GM21576 (cell line): Measurements from ENCODE around the gene ERBB4.
"Not testable (repeated sequence)": the region's sequence is repeated elsewhere in the genome, so short reads cannot be mapped to it uniquely, and the experiment has no call there.

Experiments
- ATAC-seq: cut with Tn5 transposase; IDR thresholded peaks from one replicate; pipeline ENCODE4 v1.9.1; 2021; ENCODE audit warnings: mild to moderate bottlenecking, moderate library complexity; ENCODE audit not compliant: unreplicated experiment

The ERBB4 gene

DNA sequence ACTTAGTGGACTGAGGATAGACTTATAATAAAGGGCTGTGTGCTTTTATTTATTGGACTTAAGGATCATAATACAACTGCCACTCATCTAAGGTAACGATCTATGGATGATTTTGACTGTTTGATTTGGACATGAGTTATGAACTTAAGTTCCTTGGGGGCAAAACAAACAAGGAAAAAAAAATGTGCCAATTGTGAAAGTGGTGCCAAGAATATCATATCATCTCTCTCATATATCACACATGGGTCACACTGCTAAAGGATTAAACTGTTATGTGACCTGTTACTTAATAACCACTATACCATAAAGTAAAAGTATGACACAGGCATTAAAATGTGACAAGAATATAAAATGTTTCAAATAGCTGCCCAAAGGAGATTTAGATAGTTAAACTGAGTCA, 886.3 kb downstream of the ERBB4 start:
- ATAC-seq, result no peak

- ATAC-seq, result no peak
Measured at GRCh38 chr2:211649331-211649730, 889.3 kb downstream of the ERBB4 start.

GRCh38 chr2:211631503-211631902, 907.1 kb downstream of the ERBB4 start:
- no peak for ATAC-seq

DNA sequence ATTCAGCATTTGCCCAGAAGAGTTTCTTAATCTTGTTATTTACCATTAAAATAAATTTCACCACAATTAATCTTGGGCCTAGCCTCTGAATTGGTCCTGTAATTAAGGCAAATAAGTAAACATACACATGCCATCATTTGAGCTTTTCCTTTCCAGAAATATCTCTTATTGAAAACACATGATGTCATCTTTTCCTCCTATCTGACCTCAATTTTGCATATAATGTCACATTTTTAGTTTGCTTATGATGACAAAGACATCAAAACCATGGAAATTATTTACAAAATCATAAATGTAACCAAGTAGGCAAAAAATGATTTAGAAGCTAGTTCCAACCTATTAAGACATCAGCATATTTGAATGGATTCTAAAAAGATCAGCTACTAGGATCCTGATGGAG, 915.5 kb downstream of the ERBB4 start:
- no peak for ATAC-seq

DNA sequence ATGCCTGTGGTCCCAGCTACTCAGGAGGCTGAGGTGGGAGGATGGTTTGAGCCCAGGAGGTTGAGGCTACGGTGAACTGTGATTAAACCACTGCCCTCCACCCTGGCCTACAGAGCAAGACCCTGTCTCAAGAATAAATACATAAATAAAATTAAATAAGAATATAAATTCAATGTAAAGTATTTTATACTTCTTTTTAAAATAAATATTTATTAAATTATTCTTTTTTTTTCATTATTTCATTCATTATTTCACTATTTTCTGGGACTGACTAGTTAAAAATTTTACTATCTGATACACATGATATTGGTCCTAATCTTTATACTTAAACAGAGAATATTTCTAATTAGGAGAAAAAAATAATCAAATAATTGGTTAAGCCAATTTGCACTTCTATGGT, 917.6 kb downstream of the ERBB4 start:
- no peak for ATAC-seq

- no peak for ATAC-seq
Measured at GRCh38 chr2:211617803-211618202, 920.8 kb downstream of the ERBB4 start.

DNA sequence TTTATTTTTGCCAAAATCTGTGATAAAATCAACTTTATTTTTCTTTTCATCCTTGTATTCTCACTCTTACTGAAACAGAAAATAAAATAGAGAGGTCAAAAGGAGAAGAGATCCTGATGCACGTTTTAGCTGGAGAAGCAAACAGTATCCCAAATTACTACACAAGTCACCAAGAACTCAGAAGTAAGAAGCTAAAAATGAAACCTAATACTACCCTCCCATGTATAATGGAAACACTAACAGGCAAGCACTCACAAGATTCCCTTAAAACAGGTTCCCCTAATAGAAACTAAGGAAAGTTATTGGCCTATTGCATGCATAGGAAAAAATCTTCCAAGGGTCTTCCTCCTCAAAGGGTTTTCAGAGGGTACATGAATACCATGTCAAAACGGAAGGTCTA, 927.0 kb downstream of the ERBB4 start:
- ATAC-seq, result no peak

DNA sequence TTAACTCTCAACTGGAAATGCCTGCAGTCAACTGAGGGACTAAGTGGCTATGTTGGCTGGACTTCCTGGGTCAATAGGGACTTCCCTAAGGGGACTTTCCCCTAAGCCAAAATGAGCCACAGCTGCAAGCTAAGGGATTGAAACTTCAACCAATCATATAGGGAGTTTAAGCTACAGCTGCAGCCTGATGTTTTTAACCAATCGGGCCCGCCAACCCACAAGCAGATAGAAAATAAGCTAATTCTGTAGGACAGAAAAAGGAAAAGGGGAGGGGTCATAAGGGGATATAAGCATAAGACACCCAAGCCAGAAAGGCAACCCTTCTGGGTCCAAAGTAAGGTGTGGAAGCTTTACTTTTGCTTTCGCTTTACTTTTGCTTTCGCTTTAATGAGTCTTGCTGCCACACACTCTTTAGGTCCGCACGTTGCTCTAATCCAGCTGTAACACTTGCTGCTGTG, 927.5 kb downstream of the ERBB4 start:
- ATAC-seq, result no peak

- no peak for ATAC-seq
Measured at GRCh38 chr2:211609127-211609526, 929.5 kb downstream of the ERBB4 start.

DNA sequence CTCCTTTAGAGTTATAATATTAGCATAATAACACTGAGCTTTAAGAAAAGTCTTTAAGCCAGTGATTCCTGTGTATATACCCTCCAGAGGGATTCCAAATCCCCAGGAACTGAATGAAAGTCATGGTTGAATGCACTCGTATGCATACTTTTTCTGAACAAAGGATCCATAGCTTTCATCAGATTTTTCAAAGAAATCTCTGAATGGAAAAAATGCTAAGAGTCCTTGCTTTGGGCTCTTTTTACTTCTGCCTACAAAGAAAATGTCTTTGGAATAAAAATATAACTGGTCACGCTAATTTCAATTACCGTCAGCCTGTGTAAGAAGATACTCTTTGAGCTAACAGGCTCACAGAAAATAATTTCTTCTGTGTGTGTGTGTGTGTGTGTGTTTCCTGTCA, 939.5 kb downstream of the ERBB4 start:
- ATAC-seq, result no peak

- ATAC-seq, result no peak
Measured at GRCh38 chr2:211598238-211598637, 940.4 kb downstream of the ERBB4 start.

- not testable (repeated sequence) for ATAC-seq
Measured at GRCh38 chr2:211592006-211592405, 946.6 kb downstream of the ERBB4 start.

DNA sequence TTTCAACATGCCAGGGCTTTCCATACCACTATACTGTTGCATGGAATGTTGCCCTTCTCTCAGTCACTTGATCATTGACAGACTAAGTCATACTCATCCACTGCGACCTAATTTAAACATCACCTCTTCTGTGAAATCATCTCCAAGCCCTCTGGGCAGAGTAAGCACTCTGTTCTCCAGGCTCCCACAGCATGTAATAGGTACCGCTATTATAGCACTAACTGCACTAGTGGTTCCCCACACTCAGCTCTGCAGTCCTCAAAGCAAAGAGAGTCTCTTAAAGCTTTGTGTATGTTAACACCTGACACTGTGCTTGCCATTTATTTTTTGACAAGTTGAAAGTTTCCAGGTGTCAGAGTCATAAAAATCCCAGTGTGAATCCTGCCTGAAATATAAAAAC, 947.2 kb downstream of the ERBB4 start:
- no peak for ATAC-seq

GRCh38 chr2:211568439-211568838, 970.2 kb downstream of the ERBB4 start:
- ATAC-seq, result no peak

DNA sequence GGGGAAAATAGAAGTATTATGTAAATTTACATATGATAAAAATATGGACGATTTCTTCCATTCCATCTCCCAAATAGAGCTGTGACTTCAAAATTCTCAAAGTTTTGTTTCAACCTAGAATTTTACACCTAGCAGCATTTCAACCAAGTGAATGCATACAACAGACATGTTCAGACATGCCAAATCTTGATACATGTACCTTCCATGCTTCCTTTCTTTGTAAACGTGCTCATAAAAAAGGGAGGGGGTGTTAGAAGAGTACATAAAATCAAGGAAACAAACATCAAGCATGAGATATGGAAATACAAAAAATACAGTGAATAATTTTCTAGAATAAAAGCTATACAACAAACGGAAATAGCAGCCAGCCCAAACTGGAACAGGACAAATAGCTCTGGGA, 974.2 kb downstream of the ERBB4 start:
- no peak for ATAC-seq

DNA sequence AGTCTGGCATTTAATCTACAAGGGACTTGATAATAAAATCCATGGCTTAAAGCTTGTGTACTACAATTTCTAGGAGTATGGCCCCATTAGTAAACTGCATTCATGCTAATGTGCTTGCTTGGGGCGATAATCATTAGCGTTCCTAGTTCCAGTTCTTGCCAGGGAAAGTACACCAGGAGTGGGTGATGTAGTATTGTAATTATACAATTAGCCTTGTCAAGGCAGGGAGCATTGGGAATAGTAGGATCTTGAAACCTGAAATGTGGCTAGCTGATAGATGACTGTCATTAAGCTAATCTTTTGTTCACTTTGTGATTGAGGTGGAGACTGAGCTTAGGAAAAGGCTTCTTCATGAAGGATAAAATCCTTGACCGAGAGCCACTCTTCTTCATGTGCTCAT, 993.0 kb downstream of the ERBB4 start:
- ATAC-seq, result no peak

DNA sequence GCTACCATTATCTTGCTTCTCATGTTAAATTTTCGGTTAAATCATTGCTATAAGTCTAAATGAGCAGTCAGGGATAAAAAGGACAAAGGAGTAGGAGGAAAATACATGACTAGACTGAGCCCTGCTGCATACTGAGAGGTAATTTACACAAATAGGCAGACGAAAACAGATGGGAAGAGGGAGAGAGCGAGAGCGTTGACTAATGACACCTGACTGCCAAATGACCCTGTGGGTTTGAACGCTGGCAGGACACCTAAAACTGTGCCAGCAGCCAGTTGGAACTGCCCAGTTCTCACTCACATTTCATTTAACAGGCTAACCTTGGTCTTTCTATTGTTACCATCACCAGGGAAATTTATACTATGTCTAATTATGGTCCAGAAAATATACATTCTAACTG, 1004.0 kb downstream of the ERBB4 start:
- no peak for ATAC-seq

DNA sequence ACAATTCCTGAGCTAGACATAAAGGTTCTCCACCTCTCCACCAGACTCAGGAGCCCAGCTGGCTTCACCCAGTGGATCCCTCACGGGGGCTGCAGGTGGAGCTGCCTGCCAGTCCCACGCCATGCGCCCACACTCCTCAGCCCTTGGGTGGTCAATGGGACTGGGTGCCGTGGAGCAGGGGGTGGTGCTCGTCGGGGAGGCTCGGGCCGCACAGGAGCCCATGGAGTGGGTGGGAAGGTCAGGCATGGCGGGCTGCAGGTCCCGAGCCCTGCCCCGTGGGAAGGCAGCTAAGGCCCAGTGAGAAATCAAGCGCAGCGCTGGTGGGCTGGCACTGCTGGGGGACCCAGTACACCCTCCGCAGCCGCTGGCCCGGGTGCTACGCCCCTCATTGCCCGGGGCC, 1014.4 kb downstream of the ERBB4 start:
- ATAC-seq, result not testable (repeated sequence)

GRCh38 chr2:211516537-211516936, 1022.1 kb downstream of the ERBB4 start:
- no peak for ATAC-seq

- no peak for ATAC-seq
Measured at GRCh38 chr2:211514049-211514448, 1024.6 kb downstream of the ERBB4 start.

DNA sequence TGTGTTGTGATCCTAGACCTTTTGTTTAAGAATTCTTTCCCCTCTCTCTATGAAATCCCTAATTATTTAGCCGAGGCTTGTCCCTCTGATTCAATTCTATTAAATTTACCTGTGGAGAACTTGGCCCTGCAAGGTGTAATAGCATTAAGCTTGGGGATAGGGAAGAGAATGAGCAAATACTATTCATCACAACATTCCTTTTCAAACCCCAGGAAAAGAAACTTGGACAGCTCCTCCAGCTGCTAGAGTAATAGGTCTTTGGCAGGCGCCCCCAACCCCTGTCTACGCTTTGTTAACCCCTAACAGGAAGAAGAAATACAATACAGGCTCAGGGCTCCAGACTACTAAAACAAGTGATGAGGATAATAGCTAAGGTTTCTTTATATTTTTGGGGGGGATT, 1025.2 kb downstream of the ERBB4 start:
- ATAC-seq, result no peak

DNA sequence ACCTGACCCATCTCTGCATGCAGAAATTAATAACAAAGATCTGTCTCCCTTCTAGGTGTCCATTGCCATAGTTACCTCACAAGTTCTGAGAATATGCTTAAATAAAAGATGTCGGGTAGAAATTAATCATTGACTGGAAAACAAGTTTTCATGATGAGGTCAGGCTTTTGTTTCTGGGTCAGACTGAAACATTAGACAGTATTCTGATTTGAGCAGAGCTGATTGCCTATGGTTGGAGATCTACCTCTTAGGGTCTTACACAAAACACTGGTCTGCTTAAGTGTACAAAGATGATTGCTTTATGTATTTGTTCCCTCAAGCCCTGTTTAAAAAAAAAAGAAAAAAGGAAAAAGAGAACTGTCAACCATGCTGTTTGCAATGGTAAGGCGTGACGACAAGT, 1025.8 kb downstream of the ERBB4 start:
- ATAC-seq, result no peak

DNA sequence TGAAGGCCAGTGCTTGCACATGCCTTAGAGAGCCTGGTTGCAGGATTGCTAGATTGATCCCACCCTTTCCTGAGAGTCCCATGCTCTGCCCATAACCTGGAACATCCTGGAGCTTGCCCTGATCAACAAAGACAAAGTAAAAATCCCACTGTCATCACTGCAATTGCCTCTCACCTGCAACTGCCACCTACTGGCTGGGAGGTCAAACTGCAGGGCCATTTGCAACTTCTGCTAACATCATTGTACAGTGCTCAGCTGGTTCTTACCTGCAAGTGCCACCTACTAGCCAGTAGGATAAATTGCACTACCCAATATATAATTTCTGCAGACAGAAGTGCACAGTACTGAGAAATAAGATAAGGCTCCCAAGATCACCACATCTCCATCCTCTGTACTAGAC, 1034.7 kb downstream of the ERBB4 start:
- no peak for ATAC-seq

DNA sequence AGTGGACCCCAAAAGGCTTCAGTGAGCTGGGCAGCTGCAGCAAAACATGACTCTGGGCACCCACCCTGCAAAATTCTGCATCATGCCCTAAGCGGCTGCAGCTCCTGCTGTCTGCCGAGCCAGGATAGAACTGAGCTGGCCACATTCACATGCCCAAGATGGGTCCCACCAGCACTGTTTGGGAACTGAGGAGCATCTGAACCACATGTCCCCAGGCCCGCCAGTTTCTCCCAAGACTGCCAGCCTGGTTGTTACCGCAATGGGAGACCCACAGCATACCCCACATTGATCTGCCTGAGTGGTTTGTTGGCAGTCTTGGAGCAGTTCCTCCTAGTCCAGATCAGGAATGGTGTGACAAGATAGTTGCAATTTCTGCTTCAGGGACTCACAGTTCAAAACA, 1035.4 kb downstream of the ERBB4 start:
- no peak for ATAC-seq
